ENCODE measurements around the gene GPR12. TPM values are rescaled to one million over a fixed set of nuclear protein-coding genes. Genes with fewer than 3 reads are reported as not detected.

The GPR12 gene
- total and polyA plus RNA-seq, 2 experiments from 2014 or later: 0.13 TPM; not detected in 1

GRCh38 chr13:26810095-26810494, 49.5 kb upstream of the GPR12 start (continued):
- TF ChIP-seq ZNF462 (CRISPR knock-in tag; IDR thresholded peaks at IDR 0.05) (no peak), JUNB (IDR thresholded peaks at IDR 0.05; ENCODE audit: unreplicated experiment) (no peak), NANOG (IDR thresholded peaks at IDR 0.05; ENCODE audit: borderline replicate concordance) (no peak), ZNF331 (CRISPR knock-in tag; IDR thresholded peaks at IDR 0.05; ENCODE audit: low read depth) (no peak)
- TF ChIP-seq, protein P1, sequence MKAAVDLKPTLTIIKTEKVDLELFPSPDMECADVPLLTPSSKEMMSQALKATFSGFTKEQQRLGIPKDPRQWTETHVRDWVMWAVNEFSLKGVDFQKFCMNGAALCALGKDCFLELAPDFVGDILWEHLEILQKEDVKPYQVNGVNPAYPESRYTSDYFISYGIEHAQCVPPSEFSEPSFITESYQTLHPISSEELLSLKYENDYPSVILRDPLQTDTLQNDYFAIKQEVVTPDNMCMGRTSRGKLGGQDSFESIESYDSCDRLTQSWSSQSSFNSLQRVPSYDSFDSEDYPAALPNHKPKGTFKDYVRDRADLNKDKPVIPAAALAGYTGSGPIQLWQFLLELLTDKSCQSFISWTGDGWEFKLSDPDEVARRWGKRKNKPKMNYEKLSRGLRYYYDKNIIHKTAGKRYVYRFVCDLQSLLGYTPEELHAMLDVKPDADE (IDR thresholded peaks at IDR 0.05): no peak

GRCh38 chr13:26806891-26807290, 46.3 kb upstream of the GPR12 start:
- no peaks in the 10 kb centered on the region for H3K27me3 Mint-ChIP-seq (ENCODE audit: insufficient read depth, low read depth, poor library complexity)
- H3K4me3 Mint-ChIP-seq: no peak overlapping the region
- Histone ChIP-seq H3F3A (replicated peaks; ENCODE audit: low read depth) (no peaks in the 10 kb centered on the region), H2AFZ (no peak overlapping the region), H3K4me1 (ENCODE audit: insufficient read depth) (peaks cover 14% of the 10 kb centered on the region), H3K27me3 (ENCODE audit: insufficient read depth) (no peaks in the 10 kb centered on the region), H3K4me2 (no peak overlapping the region), H3K9me2 (ENCODE audit: insufficient read depth) (peaks cover 6% of the 10 kb centered on the region; the same call in 1 of the 2 replicates), H3K27ac (ENCODE audit: low read depth) (no peak overlapping the region), H3K36me3 (ENCODE audit: insufficient read depth) (no peaks in the 10 kb centered on the region), H4K20me1 (replicated peaks; ENCODE audit: insufficient read depth) (no peaks in the 10 kb centered on the region), H3K4me3 (no peak overlapping the region), H3K79me2 (replicated peaks; ENCODE audit: insufficient read depth) (no peaks in the 10 kb centered on the region)
- peaks cover 16% of the 10 kb centered on the region for H3K9me3 Mint-ChIP-seq
- H3K27ac Mint-ChIP-seq: no peak overlapping the region
- ATAC-seq (no peak), DNase-seq (ENCODE audit: low spot score) (no peak)
- peaks cover 14% of the 10 kb centered on the region; the same call in 2 of the 3 replicates for H3K4me1 Mint-ChIP-seq
- TF ChIP-seq NANOG (IDR thresholded peaks at IDR 0.05; ENCODE audit: borderline replicate concordance): no peak
- peaks cover 19% of the 10 kb centered on the region; the same call in 2 of the 3 replicates for H3K36me3 Mint-ChIP-seq (ENCODE audit: low read depth)

Data from GM23338 (cell line).